Psoas muscle (tissue), 8 donors: ENCODE measurements around the gene C10orf67. TPM values are rescaled to one million over a fixed set of nuclear protein-coding genes. Genes with fewer than 3 reads are reported as not detected.

ENCODE experiments used
- ATAC-seq, 4 donors: fragments of 200-7000 bp; cut with Tn5 transposase; one replicate each; pipeline ENCODE4 v1.9.1; 2020; ENCODE audit warnings: moderate library complexity in 3 of 4, mild to moderate bottlenecking in 2 of 4
- DNase-seq, 2 donors: peaks; one replicate each; pipeline ENCODE4 v3.0.0-alpha.2; 2020
- H3K27ac ChIP-seq: fragments of 200-600 bp; one replicate; pipeline ENCODE4 v1.8.0; 2022
- H3K27me3 ChIP-seq, 3 donors: fragments of 200-600 bp in 1 of 3; one replicate each; pipeline versions ENCODE4 v1.6.1 to v1.8.0; 2013 to 2022; ENCODE audit warnings: low read length in 2 of 3, mild to moderate bottlenecking in 2 of 3, moderate library complexity in 1 of 3; ENCODE audit not compliant: insufficient read depth in 3 of 3
- H3K36me3 ChIP-seq, 2 donors: fragments of 200-600 bp in 1 of 2; one replicate each; pipeline versions ENCODE4 v1.6.1 to v1.8.0; 2013 to 2022; ENCODE audit warnings: low read depth in 1 of 2, mild to moderate bottlenecking in 1 of 2, moderate library complexity in 1 of 2; ENCODE audit not compliant: insufficient read depth in 1 of 2
- H3K4me1 ChIP-seq: fragments of 200-600 bp; one replicate; pipeline ENCODE4 v1.8.0; 2022
- H3K4me3 ChIP-seq: fragments of 200-600 bp; one replicate; pipeline ENCODE4 v1.8.0; 2022; ENCODE audit warnings: mild to moderate bottlenecking
- H3K9me3 ChIP-seq: fragments of 200-600 bp; one replicate; pipeline ENCODE4 v1.8.0; 2022
- WGBS, 3 donors: extraction: QIAGEN DNeasy Blood & Tissue Kit; methylation state at CpG; one replicate each; pipeline versions ENCODE4 v1.1.6 to v1.1.7; 2013; 5-methylcytosine and 5-hydroxymethylcytosine counted together
- intact Hi-C, 2 donors: fragments of 100-400 bp; cut with DNase I; formaldehyde crosslinking; loops; one replicate each; pipeline versions ENCODE4 v1.11.0 to v1.14.2; 2022
- polyA plus RNA-seq, 3 donors: library from polyadenylated mRNA; stranded (reverse); fragments of 200-250 nt; gene quantifications; one replicate each; pipeline ENCODE4 v1.2.3, GENCODE V29; 2013
- total RNA-seq, 4 donors: library from RNA; stranded (reverse); fragmentation: NEBNext Ultra II Directional in 2 of 4; extraction: Animal tissue kit (Norgen Biotek cat#: 25700) in 2 of 4; gene quantifications; one replicate each; pipeline versions ENCODE4 v1.2.1 to v1.2.4, GENCODE V29; 2021 to 2023
- TF ChIP-seq, protein P1 (sequence below): fragments of 200-600 bp; IDR thresholded peaks from one replicate; pipeline ENCODE4 v1.8.0; 2022; ENCODE audit warnings: antibody characterized with exemption
- donor health status: healthy with polysubstance abuse.
- donor health status: DM: no; HTN: no; CAD: no; lungs with moderate emphysema.
- donor health status: Bipolar disorder and iron deficiency.
- donor health status: healthy.
- donor health status: DM: yes; HTN: yes; CAD: no.
- donor health status: DM: no; HTN: no; CAD: no.
- donor health status: DM: no; HTN: no; CAD: no.
- donor health status: DM: yes; HTN: yes; CAD: no.

C10orf67 gene
- total and polyA plus RNA-seq, 7 donors: 0.01 to 0.67 (median 0.06) TPM; not detected in 2

DNA sequence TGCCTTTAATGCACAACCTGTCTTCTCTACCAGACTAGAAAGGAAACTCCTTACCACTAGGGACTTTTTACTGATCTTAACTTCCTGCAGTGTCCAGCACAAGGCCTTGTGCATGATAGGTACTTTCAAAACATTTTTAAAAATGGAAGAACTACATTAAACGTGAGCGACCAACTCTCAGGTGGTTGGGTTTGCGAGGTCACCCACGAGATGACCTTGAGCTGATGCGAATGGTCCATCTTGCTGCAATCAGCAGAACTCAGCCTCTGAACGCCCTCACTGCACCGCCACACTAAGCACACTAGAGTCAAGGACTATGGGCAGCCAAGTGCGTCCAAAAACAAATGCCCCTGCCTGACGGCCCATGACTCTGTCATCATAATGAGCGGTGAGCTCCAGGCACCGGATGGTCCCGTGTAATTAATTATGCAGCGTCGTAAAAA lies 187.3 kb downstream of the C10orf67 start:
- Histone ChIP-seq H3K4me1 (peaks cover 3% of the 10 kb centered on the region), H3K4me3 (no peak overlapping the region), H3K9me3 (no peaks in the 10 kb centered on the region), H3K36me3 (no peaks in the 10 kb centered on the region), H3K27me3 (peaks cover 0 to 13% (median 0%) of the 10 kb centered on the region in 3 donors), H3K27ac (no peak overlapping the region)
- ATAC-seq (no peak), DNase-seq (no peak)
- 39 to 51% (median 42%) methylated on average over 14 of the region's 14 CpGs for WGBS, 3 donors
- intact Hi-C loops: loop anchor here in 1 of 2 donors (5.0 kb wide), 1 partner anchor 365 kb away; no protein-coding TSS in a partner anchor
- TF ChIP-seq, protein P1, sequence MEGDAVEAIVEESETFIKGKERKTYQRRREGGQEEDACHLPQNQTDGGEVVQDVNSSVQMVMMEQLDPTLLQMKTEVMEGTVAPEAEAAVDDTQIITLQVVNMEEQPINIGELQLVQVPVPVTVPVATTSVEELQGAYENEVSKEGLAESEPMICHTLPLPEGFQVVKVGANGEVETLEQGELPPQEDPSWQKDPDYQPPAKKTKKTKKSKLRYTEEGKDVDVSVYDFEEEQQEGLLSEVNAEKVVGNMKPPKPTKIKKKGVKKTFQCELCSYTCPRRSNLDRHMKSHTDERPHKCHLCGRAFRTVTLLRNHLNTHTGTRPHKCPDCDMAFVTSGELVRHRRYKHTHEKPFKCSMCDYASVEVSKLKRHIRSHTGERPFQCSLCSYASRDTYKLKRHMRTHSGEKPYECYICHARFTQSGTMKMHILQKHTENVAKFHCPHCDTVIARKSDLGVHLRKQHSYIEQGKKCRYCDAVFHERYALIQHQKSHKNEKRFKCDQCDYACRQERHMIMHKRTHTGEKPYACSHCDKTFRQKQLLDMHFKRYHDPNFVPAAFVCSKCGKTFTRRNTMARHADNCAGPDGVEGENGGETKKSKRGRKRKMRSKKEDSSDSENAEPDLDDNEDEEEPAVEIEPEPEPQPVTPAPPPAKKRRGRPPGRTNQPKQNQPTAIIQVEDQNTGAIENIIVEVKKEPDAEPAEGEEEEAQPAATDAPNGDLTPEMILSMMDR: no peak

DNA sequence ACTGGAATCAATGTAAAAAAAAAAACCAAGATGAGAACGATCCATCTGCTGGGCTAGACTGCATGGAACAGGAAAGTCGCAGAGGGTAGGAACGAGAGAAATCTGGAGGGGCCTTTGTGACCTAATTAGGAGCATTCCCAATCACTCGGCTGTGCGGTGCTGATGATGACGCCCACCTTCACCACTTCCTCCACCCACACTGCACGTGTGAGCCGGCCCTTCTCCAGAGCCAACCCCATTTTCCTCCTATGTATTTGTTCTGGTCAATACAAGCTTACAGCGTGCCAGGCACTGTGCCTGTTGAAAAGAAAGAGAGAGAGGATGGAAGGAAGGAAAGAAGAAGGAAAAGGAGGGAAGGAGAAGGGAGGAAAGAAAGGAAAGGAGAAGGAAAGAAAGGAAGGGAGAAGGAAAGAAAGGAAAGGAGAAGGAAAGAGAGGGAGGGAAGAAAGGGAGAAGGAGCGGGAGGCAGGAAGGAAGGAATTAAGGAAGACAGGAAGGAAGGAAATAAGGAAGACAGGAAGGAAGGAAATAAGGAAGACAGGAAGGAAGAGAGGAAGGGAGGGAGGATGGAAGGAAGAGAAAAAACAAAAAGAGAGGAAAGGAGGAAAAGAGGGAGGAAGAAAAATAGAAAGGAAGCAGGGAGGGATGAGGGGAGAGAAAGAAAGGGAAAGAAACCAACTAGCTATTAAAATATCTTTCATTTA lies 188.0 kb downstream of the C10orf67 start:
- peaks cover 0 to 13% (median 0%) of the 10 kb centered on the region in 3 donors for H3K27me3 ChIP-seq
- peaks cover 3% of the 10 kb centered on the region for H3K4me1 ChIP-seq
- no peak overlapping the region for H3K4me3 ChIP-seq
- intact Hi-C loops: loop anchor here in 1 of 2 donors (5.0 kb wide), 1 partner anchor 366 kb away; no protein-coding TSS in a partner anchor
- no peak overlapping the region for H3K27ac ChIP-seq
- WGBS, 3 donors: 59 to 66% (median 65%) methylated on average over 10 of the region's 10 CpGs
- no peaks in the 10 kb centered on the region for H3K36me3 ChIP-seq
- no peak for DNase-seq
- no peaks in the 10 kb centered on the region for H3K9me3 ChIP-seq
- TF ChIP-seq, protein P1: no peak
- ATAC-seq: no peak

DNA sequence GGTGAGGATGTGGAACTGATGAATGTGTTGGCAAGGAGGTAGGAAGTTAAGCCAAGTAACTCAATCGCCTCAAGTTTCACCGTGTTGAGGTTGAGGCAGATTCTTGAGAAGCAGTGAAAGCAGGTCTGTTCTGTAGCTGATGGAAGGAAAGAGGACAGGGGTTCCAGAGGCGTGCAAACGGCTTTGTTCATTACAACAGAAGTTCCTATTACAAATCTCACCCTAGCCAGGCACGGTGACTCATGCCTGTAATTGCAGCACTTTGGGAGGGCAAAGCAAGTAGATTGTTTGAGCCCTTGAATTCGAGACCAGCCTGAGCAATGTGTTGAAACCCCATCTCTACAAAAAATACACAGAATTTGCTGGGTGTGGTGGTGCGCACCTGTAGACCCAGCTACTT lies 189.4 kb downstream of the C10orf67 start:
- no peak overlapping the region for H3K27ac ChIP-seq
- ATAC-seq (no peak), DNase-seq (no peak)
- peaks cover 0 to 13% (median 0%) of the 10 kb centered on the region in 3 donors for H3K27me3 ChIP-seq
- TF ChIP-seq, protein P1: no peak
- 61 to 70% (median 62%) methylated on average over 7 of the region's 7 CpGs for WGBS, 3 donors
- H3K36me3 ChIP-seq: no peaks in the 10 kb centered on the region
- peaks cover 3% of the 10 kb centered on the region for H3K4me1 ChIP-seq
- intact Hi-C loops: loop anchor here in 1 of 2 donors (5.0 kb wide), 1 partner anchor 367 kb away; no protein-coding TSS in a partner anchor
- H3K4me3 ChIP-seq: no peak overlapping the region
- H3K9me3 ChIP-seq: no peaks in the 10 kb centered on the region

Other genes starting within 250 kb of the C10orf67 start
- gene MSRB2, start 249.2 kb downstream of the C10orf67 start, total RNA-seq: 10 to 100 TPM; 34.3 to 69.7 (median 54.7) TPM
- gene MSRB2, start 249.2 kb downstream of the C10orf67 start, polyA plus RNA-seq: 10 to 100 TPM; 19.4 to 29.5 (median 24.8) TPM
- not detected for gene PTF1A, start 152.5 kb downstream of the C10orf67 start, total RNA-seq
- gene PTF1A, start 152.5 kb downstream of the C10orf67 start, polyA plus RNA-seq: not detected
- gene OTUD1, start 94.3 kb upstream of the C10orf67 start, total RNA-seq: 100 to 1,000 TPM in 2 of 4 donors, 10 to 100 TPM in 2; 19.7 to 165 (median 95.0) TPM
- gene OTUD1, start 94.3 kb upstream of the C10orf67 start, polyA plus RNA-seq: 10 to 100 TPM in 1 of 3 donors, 1 to 10 TPM in 2; 1.9 to 73.1 (median 9.4) TPM